ENCODE data around the gene SNX25. TPM values are rescaled to one million over a fixed set of nuclear protein-coding genes. Genes with fewer than 3 reads are reported as not detected.

Gene SNX25
- total and polyA plus RNA-seq, 2 of the 13 experiments (the other 11 are each of a cell fraction or from before 2014, with no cell fraction given), result 23.4 to 23.5 TPM

DNA sequence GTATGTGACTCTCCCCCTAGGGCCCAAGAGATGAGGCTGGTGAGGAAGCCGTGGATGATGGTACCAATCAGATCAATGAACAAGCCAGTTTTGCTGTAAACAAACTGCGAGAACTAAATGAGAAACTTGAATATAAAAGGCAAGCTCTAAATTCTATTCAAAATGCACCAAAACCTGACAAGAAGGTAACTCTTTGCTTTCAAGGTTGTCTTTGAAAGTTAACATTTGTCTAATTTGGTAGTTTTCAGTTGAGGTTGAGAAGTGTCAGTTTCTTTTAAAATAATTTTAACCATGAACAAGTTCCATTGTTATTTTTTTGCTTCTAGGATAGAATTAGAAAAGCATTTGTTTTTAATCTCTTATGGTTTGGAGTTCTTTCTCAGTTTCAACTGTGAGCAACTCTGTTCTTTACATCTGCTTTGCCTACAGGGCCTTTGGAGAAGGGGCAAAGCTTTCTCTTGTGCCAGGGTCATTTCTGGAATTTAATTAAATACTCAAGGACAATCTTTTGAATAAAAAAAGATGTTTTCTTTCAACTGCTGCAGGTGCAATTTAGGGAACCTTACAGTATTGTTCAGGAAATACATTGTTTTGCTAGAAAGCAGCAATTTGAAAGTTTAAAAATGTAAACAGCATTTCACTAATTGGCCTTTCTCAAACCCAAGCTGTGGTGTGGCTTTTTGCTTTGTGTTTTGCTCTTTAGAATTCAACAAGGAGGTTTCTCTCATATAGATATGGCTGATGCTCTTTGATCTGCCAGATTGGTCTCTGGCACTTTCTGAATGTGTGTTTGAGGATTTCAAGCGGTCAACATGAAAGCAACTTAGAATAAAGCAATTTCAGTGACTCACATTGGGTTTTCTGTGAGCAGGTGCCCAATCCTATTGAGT is 123.4 kb downstream of the SNX25 start (continued):
- TF ChIP-seq TRIM22 (IDR thresholded peaks at IDR 0.05) (no peak), ZC3H13 (CRISPR knock-in tag; IDR thresholded peaks at IDR 0.05) (no peak), ZFP37 (CRISPR knock-in tag; IDR thresholded peaks at IDR 0.05; ENCODE audit: borderline replicate concordance) (no peak), ZFP1 (CRISPR knock-in tag; IDR thresholded peaks at IDR 0.05) (no peak), FOXA3 (CRISPR knock-in tag; IDR thresholded peaks at IDR 0.05) (peak; percentile 66; the same call in 1 of the 2 replicates), ZNF12 (CRISPR knock-in tag; IDR thresholded peaks at IDR 0.05) (no peak), ZNF724P (CRISPR knock-in tag; IDR thresholded peaks at IDR 0.05; ENCODE audit: borderline replicate concordance) (no peak), STAG1 (CRISPR knock-in tag; IDR thresholded peaks at IDR 0.05) (no peak), ZFP41 (CRISPR knock-in tag; IDR thresholded peaks at IDR 0.05; ENCODE audit: borderline replicate concordance) (no peak), AGO1 (IDR thresholded peaks at IDR 0.05; ENCODE audit: low read depth, low read length, poor library complexity, severe bottlenecking) (no peak), NR2F6 (IDR thresholded peaks at IDR 0.05) (no peak), NR2F6 (CRISPR knock-in tag; IDR thresholded peaks at IDR 0.05) (no peak), PHF5A (CRISPR knock-in tag; IDR thresholded peaks at IDR 0.05; ENCODE audit: low read depth, unreplicated experiment) (no peak), MZF1 (CRISPR knock-in tag; IDR thresholded peaks at IDR 0.05; ENCODE audit: borderline replicate concordance) (no peak), PRDM15 (CRISPR knock-in tag; IDR thresholded peaks at IDR 0.05) (no peak), DRAP1 (CRISPR knock-in tag; IDR thresholded peaks at IDR 0.05) (no peak), TBL1XR1 (IDR thresholded peaks at IDR 0.05; ENCODE audit: borderline replicate concordance, low read length, partially characterized antibody) (no peak), ZNF382 (CRISPR knock-in tag; IDR thresholded peaks at IDR 0.05; ENCODE audit: borderline replicate concordance) (no peak), TBX3 (IDR thresholded peaks at IDR 0.05; ENCODE audit: borderline replicate concordance) (0 out of 2 replicates have a peak, but pooled peaks have one; percentile 54), BCLAF1 (IDR thresholded peaks at IDR 0.05) (no peak)
- TF ChIP-seq, protein P1, sequence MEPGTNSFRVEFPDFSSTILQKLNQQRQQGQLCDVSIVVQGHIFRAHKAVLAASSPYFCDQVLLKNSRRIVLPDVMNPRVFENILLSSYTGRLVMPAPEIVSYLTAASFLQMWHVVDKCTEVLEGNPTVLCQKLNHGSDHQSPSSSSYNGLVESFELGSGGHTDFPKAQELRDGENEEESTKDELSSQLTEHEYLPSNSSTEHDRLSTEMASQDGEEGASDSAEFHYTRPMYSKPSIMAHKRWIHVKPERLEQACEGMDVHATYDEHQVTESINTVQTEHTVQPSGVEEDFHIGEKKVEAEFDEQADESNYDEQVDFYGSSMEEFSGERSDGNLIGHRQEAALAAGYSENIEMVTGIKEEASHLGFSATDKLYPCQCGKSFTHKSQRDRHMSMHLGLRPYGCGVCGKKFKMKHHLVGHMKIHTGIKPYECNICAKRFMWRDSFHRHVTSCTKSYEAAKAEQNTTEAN (CRISPR knock-in tag; conservative IDR thresholded peaks at IDR 0.05), result no peak
